Esophagus squamous epithelium (tissue), 4 donors: ENCODE results near the gene TREML4.

Source experiments
- CTCF ChIP-seq, 6 experiments: fragments of 450-650 bp in 4 of 6; fragments of 200-600 bp in 2 of 6; sonication (generic) in 2 of 6; IDR thresholded peaks; one replicate each; pipeline ENCODE4 v1.5.1; 2016 to 2019; ENCODE audit warnings: antibody characterized with exemption in 6 of 6, mild to moderate bottlenecking in 4 of 6, moderate library complexity in 4 of 6
- POLR2A ChIP-seq, 4 donors: fragments of 450-650 bp; IDR thresholded peaks; one replicate each; pipeline ENCODE4 v1.6.1; 2017; ENCODE audit warnings: antibody characterized with exemption in 4 of 4, mild to moderate bottlenecking in 4 of 4, moderate library complexity in 3 of 4

- TF ChIP-seq CTCF (IDR thresholded peaks at IDR 0.05) (no peak), POLR2A (IDR thresholded peaks at IDR 0.05) (no peak)
Measured at GRCh38 chr6:41280381-41281057, 52.4 kb downstream of the TREML4 start.
